Measurements from ENCODE around the gene MTUS2. TPM values are rescaled to one million over a fixed set of nuclear protein-coding genes. Genes with fewer than 3 reads are reported as not detected.

The MTUS2 gene
- total and polyA plus RNA-seq, 2 of the 8 experiments (the other 6 are each of a cell fraction or from before 2014, with no cell fraction given) = 0.18 to 0.80 TPM

DNA sequence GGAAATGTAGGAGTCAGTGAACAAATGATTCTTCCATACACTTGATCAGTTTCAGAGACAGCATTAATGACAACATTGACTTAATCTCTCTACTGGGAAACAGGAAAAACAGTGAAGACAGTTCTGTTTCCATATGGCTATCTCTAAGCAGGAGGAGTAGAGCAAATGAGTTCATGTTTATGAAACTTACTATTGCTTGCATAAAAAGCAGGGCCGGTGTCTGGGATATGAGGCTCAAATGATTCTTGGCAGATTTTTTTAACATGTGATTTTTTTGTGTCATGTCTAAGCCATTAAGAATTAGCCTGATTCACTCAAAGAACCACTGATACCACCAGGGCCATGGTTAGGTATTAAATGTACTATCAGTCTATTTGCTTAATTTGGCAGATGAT lies 633.5 kb downstream of the MTUS2 start:
- no peak overlapping the region for H4K5ac ChIP-seq (ENCODE audit: insufficient read length, low read depth, low read length)
- no peak overlapping the region for H2BK12ac ChIP-seq (ENCODE audit: low read depth, low read length)
- peaks cover 0 to 4% (median 0%) of the 10 kb centered on the region in 4 experiments; a peak in 2 of 7 replicates for H3K4me1 ChIP-seq (replicated peaks in 1 of 4; ENCODE audit: control insufficient read depth in 3 of 4, insufficient read depth in 4 of 4, low read length in 3 of 4)
- H3K4me3 ChIP-seq (ENCODE audit: extremely low read depth in 1 of 4, insufficient read depth in 2 of 4, low read depth in 3 of 4, low read length in 4 of 4) = no peak overlapping the region
- H2BK15ac ChIP-seq (ENCODE audit: low read length) = no peak overlapping the region
- no peak overlapping the region for H2BK20ac ChIP-seq (ENCODE audit: low read length)
- no peak overlapping the region for H3K56ac ChIP-seq (replicated peaks; ENCODE audit: insufficient read length, low read depth, low read length)
- H3K23me2 ChIP-seq (ENCODE audit: low read depth, low read length) = no peaks in the 10 kb centered on the region
- H3K79me2 ChIP-seq (ENCODE audit: control insufficient read depth in 1 of 2, insufficient read depth in 2 of 2, low read length in 2 of 2) = no peaks in the 10 kb centered on the region
- H3K14ac ChIP-seq (ENCODE audit: insufficient read length) = no peak overlapping the region
- no peak overlapping the region for H2BK120ac ChIP-seq (replicated peaks; ENCODE audit: low read depth, low read length)
- H2AK5ac ChIP-seq (ENCODE audit: low read depth, low read length) = no peak overlapping the region
- no peaks in the 10 kb centered on the region for H3K27me3 ChIP-seq (replicated peaks in 1 of 4; ENCODE audit: control insufficient read depth in 3 of 4, extremely low read depth in 1 of 4, insufficient read depth in 3 of 4, low read length in 3 of 4)
- FAIRE-seq (no peak), DNase-seq (ENCODE audit: low read depth in 1 of 2, low spot score in 2 of 2) (no peak)
- CTCF ChIA-PET (ENCODE audit: partially characterized antibody) = interaction anchor here (1.2 to 3.1 kb wide), 2 partner anchors 15 to 60 kb away, joined by 3 to 11 read pairs; no protein-coding TSS in a partner anchor
- H3K36me3 ChIP-seq (ENCODE audit: control insufficient read depth in 2 of 4, insufficient read depth in 4 of 4, low read length in 3 of 4) = no peaks in the 10 kb centered on the region
- no peak overlapping the region for H3K9ac ChIP-seq (replicated peaks in 1 of 4; ENCODE audit: extremely low read depth in 1 of 4, low read depth in 3 of 4, low read length in 3 of 4)
- H3K4ac ChIP-seq (replicated peaks; ENCODE audit: insufficient read length, low read depth, low read length) = no peak overlapping the region
- no peak overlapping the region for H4K91ac ChIP-seq (replicated peaks; ENCODE audit: insufficient read length, low read length)
- H3K27ac ChIP-seq (ENCODE audit: low read depth, low read length) = no peak overlapping the region
- POLR2A ChIA-PET (ENCODE audit: partially characterized antibody) = no interaction called here
- WGBS, 2 experiments (ENCODE audit: extremely low coverage in 1 of 2, insufficient coverage in 1 of 2, insufficient read length in 1 of 2, insufficient replicate concordance in 2 of 2, low coverage in 1 of 2, low lambda C conversion rate in 2 of 2, missing lambda C conversion rate in 1 of 2) = 100% methylated on average over 1 of the region's 1 CpG; no CpG with 5 or more reads in 1 of the 2 experiments
- no peak overlapping the region for H2AFZ ChIP-seq (ENCODE audit: low read length)
- no peak overlapping the region for H3K4me2 ChIP-seq (ENCODE audit: insufficient read depth in 1 of 2, low read depth in 2 of 2, low read length in 2 of 2)
- H3K9me3 ChIP-seq (ENCODE audit: insufficient read depth in 2 of 2, low read depth in 1 of 2, low read length in 1 of 2) = 0 out of 4 replicates have a peak, but pooled peaks cover 0 to 3% of the 10 kb centered on the region in 2 experiments
- H4K8ac ChIP-seq (ENCODE audit: extremely low read depth, insufficient read depth, low read length) = no peak overlapping the region
- no peak overlapping the region for H3K23ac ChIP-seq (ENCODE audit: insufficient read length)
- H4K20me1 ChIP-seq (replicated peaks in 1 of 2; ENCODE audit: control insufficient read depth in 1 of 2, insufficient read depth in 2 of 2, low read length in 2 of 2) = no peaks in the 10 kb centered on the region
- H3K79me1 ChIP-seq (ENCODE audit: low read depth, low read length) = no peaks in the 10 kb centered on the region
- no peak overlapping the region for H2BK5ac ChIP-seq (ENCODE audit: low read depth, low read length)
- H3K18ac ChIP-seq (ENCODE audit: extremely low read depth, low read length) = no peak overlapping the region
- no peak for TF ChIP-seq GTF2F1 (IDR thresholded peaks at IDR 0.05; ENCODE audit: borderline replicate concordance, low read depth, low read length)
- TF ChIP-seq FOSL1 (IDR thresholded peaks at IDR 0.05; ENCODE audit: insufficient read depth, low read depth, low read length) = no peak
